Liver (tissue), 3 donors: Measurements from ENCODE around the gene ARPC4.

ENCODE experiments used
- CTCF ChIP-seq: fragments of 150-350 bp; IDR thresholded peaks from 2 replicates; pipeline ENCODE4 v1.5.1; 2017; ENCODE audit warnings: improper control_type of control experiment, low read depth, low read length; ENCODE audit not compliant: missing input control
- RAD21 ChIP-seq, 2 donors: IDR thresholded peaks; 2 replicates each; pipeline ENCODE4 v1.6.1; 2016; ENCODE audit warnings: antibody characterized with exemption in 2 of 2, mild to moderate bottlenecking in 2 of 2
- TAF1 ChIP-seq: conservative IDR thresholded peaks from 2 replicates; pipeline ENCODE4 v1.6.1; 2016; ENCODE audit warnings: antibody characterized with exemption, mild to moderate bottlenecking
- donor health status: healthy.
- donor health status: healthy.

GRCh38 chr3:9820946-9821345, 28.1 kb downstream of the ARPC4 start:
- peak; percentile 36 to 42 for TF ChIP-seq RAD21 (IDR thresholded peaks at IDR 0.05)
- peak; percentile 33 for TF ChIP-seq CTCF
- TF ChIP-seq TAF1: no peak
